SH-SY5Y (cell line): ENCODE measurements around the gene OR51B6.

ENCODE experiments used
- GATA2 ChIP-seq: IDR thresholded peaks from 2 replicates; pipeline ENCODE4 v1.6.1; 2011; ENCODE audit warnings: mild to moderate bottlenecking, low read depth, low read length
- GATA3 ChIP-seq: IDR thresholded peaks from 2 replicates; pipeline ENCODE4 v1.6.1; 2011; ENCODE audit warnings: low read depth, mild to moderate bottlenecking, low read length, moderate library complexity

- TF ChIP-seq GATA2 (no peak), GATA3 (no peak)
These were observed 12.9 kb downstream of the OR51B6 start for GRCh38 chr11:5364214-5364613.
